ENCODE results near the gene OLA1.

GRCh38 chr2:174080672-174081121 is 167.6 kb downstream of the OLA1 start:
- TF ChIP-seq REST (IDR thresholded peaks at IDR 0.05; ENCODE audit: borderline replicate concordance): no peak
- TF ChIP-seq CTCF (IDR thresholded peaks at IDR 0.05; ENCODE audit: poor library complexity, severe bottlenecking): no peak
- no peak for TF ChIP-seq EZH2 (IDR thresholded peaks at IDR 0.05; ENCODE audit: borderline replicate concordance, insufficient read depth, low read length, poor library complexity, severe bottlenecking)
- no peak for TF ChIP-seq POLR2AphosphoS5 (IDR thresholded peaks at IDR 0.05)
- TF ChIP-seq RAD21 (conservative IDR thresholded peaks at IDR 0.05): no peak
- TF ChIP-seq EP300 (conservative IDR thresholded peaks at IDR 0.05; ENCODE audit: poor library complexity, severe bottlenecking): no peak
- TF ChIP-seq TAF1 (IDR thresholded peaks at IDR 0.05; ENCODE audit: low read depth): no peak
- no peak for TF ChIP-seq MXI1 (conservative IDR thresholded peaks at IDR 0.05; ENCODE audit: poor library complexity, severe bottlenecking)
- TF ChIP-seq SMC3 (conservative IDR thresholded peaks at IDR 0.05; ENCODE audit: poor library complexity): no peak
